HepG2 (cell line): ENCODE results near the gene SAE1. TPM values are rescaled to one million over a fixed set of nuclear protein-coding genes. Genes with fewer than 3 reads are reported as not detected.
A peak's percentile ranks its signal among the peaks of the same experiment; 100 is the strongest.

Experiments used
- CHCHD3 ChIP-seq: sonication (generic); formaldehyde crosslinking; IDR thresholded peaks from 2 replicates; pipeline ENCODE4 v1.8.0; 2022; ENCODE audit warnings: mild to moderate bottlenecking, missing genetic modification reagents, moderate library complexity
- HNRNPH1 ChIP-seq: fragments of 200-400 bp; formaldehyde crosslinking; optimal IDR thresholded peaks from 2 replicates; pipeline ENCODE3; 2017; ENCODE audit warnings: mild to moderate bottlenecking, low read depth, low read length
- MAFF ChIP-seq: IDR thresholded peaks from 2 replicates; pipeline ENCODE4 v1.6.1; 2011; ENCODE audit warnings: low read depth, low read length, improper control_type of control experiment
- MTF1 ChIP-seq: sonication (generic); formaldehyde crosslinking; IDR thresholded peaks from 2 replicates; pipeline ENCODE4 v1.5.0; 2020; ENCODE audit warnings: missing genetic modification reagents
- MXI1 ChIP-seq: IDR thresholded peaks from 3 replicates; pipeline ENCODE4 v1.6.1; 2012; ENCODE audit warnings: low read depth, low read length, inconsistent platforms, borderline replicate concordance
- MYC ChIP-seq: sonication (generic); formaldehyde crosslinking; IDR thresholded peaks from 2 replicates; pipeline ENCODE4 v1.9.0; 2021; ENCODE audit warnings: missing genetic modification reagents, borderline replicate concordance
- NR3C1 ChIP-seq: sonication (generic); formaldehyde crosslinking; IDR thresholded peaks from 2 replicates; pipeline ENCODE4 v1.4.0; 2020; ENCODE audit warnings: missing genetic modification reagents
- PRPF4 ChIP-seq: fragments of 200-400 bp; formaldehyde crosslinking; IDR thresholded peaks from 2 replicates; pipeline ENCODE4 v1.6.1; 2016; ENCODE audit warnings: low read length, low read depth; ENCODE audit not compliant: poor library complexity, severe bottlenecking
- RBAK ChIP-seq: sonication (generic); formaldehyde crosslinking; IDR thresholded peaks from 2 replicates; pipeline ENCODE4 v1.5.1; 2020; ENCODE audit warnings: mild to moderate bottlenecking, missing genetic modification reagents
- ZBTB42 ChIP-seq: sonication (generic); formaldehyde crosslinking; IDR thresholded peaks from 2 replicates; pipeline ENCODE4 v1.5.0; 2020; ENCODE audit warnings: mild to moderate bottlenecking, missing genetic modification reagents
- ZMYM4 ChIP-seq: sonication (generic); formaldehyde crosslinking; IDR thresholded peaks from 2 replicates; pipeline ENCODE4 v1.8.1; 2023; ENCODE audit warnings: mild to moderate bottlenecking, missing genetic modification reagents
- ZNF235 ChIP-seq: sonication (generic); formaldehyde crosslinking; IDR thresholded peaks from 2 replicates; pipeline ENCODE4 v1.8.1; 2023; ENCODE audit warnings: mild to moderate bottlenecking, missing genetic modification reagents, borderline replicate concordance
- ZNF333 ChIP-seq: sonication (generic); formaldehyde crosslinking; IDR thresholded peaks from 2 replicates; pipeline ENCODE4 v1.4.0; 2020; ENCODE audit warnings: mild to moderate bottlenecking, missing genetic modification reagents, borderline replicate concordance
- ZNF441 ChIP-seq: sonication (generic); formaldehyde crosslinking; IDR thresholded peaks from 2 replicates; pipeline ENCODE4 v1.7.0; 2021; ENCODE audit warnings: missing genetic modification reagents, borderline replicate concordance
- ZNF503 ChIP-seq: sonication (generic); formaldehyde crosslinking; IDR thresholded peaks from 2 replicates; pipeline ENCODE4 v1.4.0; 2020; ENCODE audit warnings: missing genetic modification reagents
- ZNF558 ChIP-seq: sonication (generic); formaldehyde crosslinking; IDR thresholded peaks from 2 replicates; pipeline ENCODE4 v1.9.0; 2022; ENCODE audit warnings: mild to moderate bottlenecking, missing genetic modification reagents, borderline replicate concordance
- ZNF629 ChIP-seq: sonication (generic); formaldehyde crosslinking; conservative IDR thresholded peaks from 2 replicates; pipeline ENCODE4 v1.5.0; 2020; ENCODE audit warnings: missing genetic modification reagents
- ZNF672 ChIP-seq: sonication (generic); formaldehyde crosslinking; IDR thresholded peaks from 2 replicates; pipeline ENCODE4 v1.8.1; 2022; ENCODE audit warnings: missing genetic modification reagents
- ZNF678 ChIP-seq: sonication (generic); formaldehyde crosslinking; IDR thresholded peaks from 2 replicates; pipeline ENCODE4 v1.4.0; 2020; ENCODE audit warnings: mild to moderate bottlenecking, missing genetic modification reagents
- ZNF746 ChIP-seq: sonication (generic); formaldehyde crosslinking; IDR thresholded peaks from 2 replicates; pipeline ENCODE4 v1.8.0; 2022; ENCODE audit warnings: mild to moderate bottlenecking, missing genetic modification reagents
- ZNF781 ChIP-seq: sonication (generic); formaldehyde crosslinking; IDR thresholded peaks from 2 replicates; pipeline ENCODE4 v1.5.1; 2020; ENCODE audit warnings: borderline replicate concordance, mild to moderate bottlenecking, missing genetic modification reagents; ENCODE audit errors: not compliant biosample characterization
- ZNF792 ChIP-seq: IDR thresholded peaks from 2 replicates; pipeline ENCODE4 v1.6.1; 2016
- polyA plus RNA-seq, 8 experiments: library from polyadenylated mRNA; depleted of rRNA in 3 of 8; stranded (reverse) in 7 of 8; unstranded in 1 of 8; fragments of >200 nt; fragmentation: Illumina TruSeq in 4 of 8; extraction: Trizol in 4 of 8; gene quantifications; 2 replicates each; pipeline versions ENCODE4 v1.2.1 to v1.2.3, GENCODE V29; 2011 to 2016; ENCODE audit warnings: low read depth in 4 of 8, missing spikeins in 1 of 8, mixed read lengths in 1 of 8; ENCODE audit not compliant: insufficient read depth in 1 of 8
- total RNA-seq, 5 experiments: library from RNA; depleted of rRNA; stranded (reverse); fragments of >200 nt; fragmentation: Illumina TruSeq; extraction: Trizol; gene quantifications; 2 replicates each; pipeline ENCODE4 v1.2.3, GENCODE V29; 2016; ENCODE audit warnings: low read depth in 1 of 5
- TF ChIP-seq, protein P1 (sequence below): sonication (generic); formaldehyde crosslinking; IDR thresholded peaks from 2 replicates; pipeline ENCODE4 v1.4.0; 2020; ENCODE audit warnings: missing genetic modification reagents, mild to moderate bottlenecking, borderline replicate concordance
- TF ChIP-seq, protein P2 (sequence below): sonication (generic); formaldehyde crosslinking; IDR thresholded peaks from 2 replicates; pipeline ENCODE4 v1.8.0; 2022; ENCODE audit warnings: mild to moderate bottlenecking, missing genetic modification reagents

The SAE1 gene
- total and polyA plus RNA-seq, 2 of the 13 experiments (the other 11 are each of a cell fraction or from before 2014, with no cell fraction given) = 87.6 to 197 TPM

GRCh38 chr19:47226426-47227351 lies 96.1 kb downstream of the SAE1 start (continued):
- TF ChIP-seq, protein P1, sequence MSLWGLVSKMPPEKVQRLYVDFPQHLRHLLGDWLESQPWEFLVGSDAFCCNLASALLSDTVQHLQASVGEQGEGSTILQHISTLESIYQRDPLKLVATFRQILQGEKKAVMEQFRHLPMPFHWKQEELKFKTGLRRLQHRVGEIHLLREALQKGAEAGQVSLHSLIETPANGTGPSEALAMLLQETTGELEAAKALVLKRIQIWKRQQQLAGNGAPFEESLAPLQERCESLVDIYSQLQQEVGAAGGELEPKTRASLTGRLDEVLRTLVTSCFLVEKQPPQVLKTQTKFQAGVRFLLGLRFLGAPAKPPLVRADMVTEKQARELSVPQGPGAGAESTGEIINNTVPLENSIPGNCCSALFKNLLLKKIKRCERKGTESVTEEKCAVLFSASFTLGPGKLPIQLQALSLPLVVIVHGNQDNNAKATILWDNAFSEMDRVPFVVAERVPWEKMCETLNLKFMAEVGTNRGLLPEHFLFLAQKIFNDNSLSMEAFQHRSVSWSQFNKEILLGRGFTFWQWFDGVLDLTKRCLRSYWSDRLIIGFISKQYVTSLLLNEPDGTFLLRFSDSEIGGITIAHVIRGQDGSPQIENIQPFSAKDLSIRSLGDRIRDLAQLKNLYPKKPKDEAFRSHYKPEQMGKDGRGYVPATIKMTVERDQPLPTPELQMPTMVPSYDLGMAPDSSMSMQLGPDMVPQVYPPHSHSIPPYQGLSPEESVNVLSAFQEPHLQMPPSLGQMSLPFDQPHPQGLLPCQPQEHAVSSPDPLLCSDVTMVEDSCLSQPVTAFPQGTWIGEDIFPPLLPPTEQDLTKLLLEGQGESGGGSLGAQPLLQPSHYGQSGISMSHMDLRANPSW (CRISPR knock-in tag) = no peak; the same call in 1 of the 2 replicates
- no peak; the same call in 1 of the 2 replicates for TF ChIP-seq ZNF792 (CRISPR knock-in tag)
- no peak for TF ChIP-seq MTF1 (CRISPR knock-in tag)
- TF ChIP-seq ZNF558 (CRISPR knock-in tag) = no peak; the same call in 1 of the 2 replicates
- no peak for TF ChIP-seq ZNF672
- peak; percentile 13; the same call in 1 of the 2 replicates for TF ChIP-seq ZNF746
- no peak for TF ChIP-seq MAFF
- TF ChIP-seq, protein P2, sequence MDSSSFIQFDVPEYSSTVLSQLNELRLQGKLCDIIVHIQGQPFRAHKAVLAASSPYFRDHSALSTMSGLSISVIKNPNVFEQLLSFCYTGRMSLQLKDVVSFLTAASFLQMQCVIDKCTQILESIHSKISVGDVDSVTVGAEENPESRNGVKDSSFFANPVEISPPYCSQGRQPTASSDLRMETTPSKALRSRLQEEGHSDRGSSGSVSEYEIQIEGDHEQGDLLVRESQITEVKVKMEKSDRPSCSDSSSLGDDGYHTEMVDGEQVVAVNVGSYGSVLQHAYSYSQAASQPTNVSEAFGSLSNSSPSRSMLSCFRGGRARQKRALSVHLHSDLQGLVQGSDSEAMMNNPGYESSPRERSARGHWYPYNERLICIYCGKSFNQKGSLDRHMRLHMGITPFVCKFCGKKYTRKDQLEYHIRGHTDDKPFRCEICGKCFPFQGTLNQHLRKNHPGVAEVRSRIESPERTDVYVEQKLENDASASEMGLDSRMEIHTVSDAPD (CRISPR knock-in tag) = no peak
- TF ChIP-seq ZBTB42 (CRISPR knock-in tag) = peak; percentile 77; the same call in 1 of the 2 replicates
- TF ChIP-seq ZNF333 = 0 out of 2 replicates have a peak, but pooled peaks have one; percentile 58
- no peak for TF ChIP-seq ZNF629
- TF ChIP-seq ZNF503 (CRISPR knock-in tag) = no peak
- no peak; the same call in 2 of the 3 replicates for TF ChIP-seq MXI1
- no peak for TF ChIP-seq CHCHD3 (CRISPR knock-in tag)
- no peak for TF ChIP-seq NR3C1
- TF ChIP-seq ZNF235 (CRISPR knock-in tag) = peak; percentile 80; the same call in 1 of the 2 replicates
- TF ChIP-seq HNRNPH1 = peak; percentile 1
- no peak; the same call in 1 of the 2 replicates for TF ChIP-seq MYC
- TF ChIP-seq ZNF781 = no peak
- TF ChIP-seq ZNF678 (CRISPR knock-in tag) = no peak
- no peak for TF ChIP-seq RBAK (CRISPR knock-in tag)
- TF ChIP-seq ZNF441 (CRISPR knock-in tag) = no peak
- no peak for TF ChIP-seq PRPF4
- TF ChIP-seq ZMYM4 = no peak; the same call in 1 of the 2 replicates
